Suprapubic skin (tissue), 3 donors: Measurements from ENCODE around the gene CHRM1.

Experiments
- CTCF ChIP-seq, 2 donors: fragments of 200-600 bp in 1 of 2; fragments of 450-650 bp in 1 of 2; sonication (generic) in 1 of 2; IDR thresholded peaks; one replicate each; pipeline ENCODE4 v1.5.1; 2016 to 2019; ENCODE audit warnings: antibody characterized with exemption in 2 of 2, mild to moderate bottlenecking in 1 of 2, moderate library complexity in 1 of 2
- EP300 ChIP-seq: sonication (generic); formaldehyde crosslinking; IDR thresholded peaks from one replicate; pipeline ENCODE4 v1.6.1; 2017; ENCODE audit warnings: antibody characterized with exemption
- POLR2A ChIP-seq, 2 donors: fragments of 450-650 bp; IDR thresholded peaks; one replicate each; pipeline ENCODE4 v1.6.1; 2017; ENCODE audit warnings: antibody characterized with exemption in 2 of 2, mild to moderate bottlenecking in 2 of 2, moderate library complexity in 2 of 2

GRCh38 chr11:62923601-62924411 lies 2.6 kb upstream of the CHRM1 start:
- TF ChIP-seq CTCF (IDR thresholded peaks at IDR 0.05) (no peak), POLR2A (IDR thresholded peaks at IDR 0.05) (no peak), EP300 (no peak)
